ENCODE measurements around the gene LCN9. TPM values are rescaled to one million over a fixed set of nuclear protein-coding genes. Genes with fewer than 3 reads are reported as not detected.

The LCN9 gene
- total RNA-seq, 4 donors from 2014 or later = not detected

Other genes starting within 250 kb of the LCN9 start
- 10 to 100 TPM; 21.5 to 26.5 (median 25.0) TPM for gene PPP1R26, start 183.5 kb upstream of the LCN9 start, total RNA-seq
- 100 to 1,000 TPM in 1 of 4 donors, 10 to 100 TPM in 3; 26.0 to 101 (median 53.6) TPM for gene MRPS2, start 162.6 kb upstream of the LCN9 start, total RNA-seq
- not detected for gene LCN1, start 141.9 kb upstream of the LCN9 start, total RNA-seq
- not detected for gene OBP2A, start 117.2 kb upstream of the LCN9 start, total RNA-seq
- gene PAEP, start 101.6 kb upstream of the LCN9 start, total RNA-seq = not detected
- not detected for gene GLT6D1, start 23.8 kb upstream of the LCN9 start, total RNA-seq
- not detected for gene SOHLH1, start 36.2 kb downstream of the LCN9 start, total RNA-seq
- under 1 TPM in 1 of 4 donors, not detected in 3; 0.14 TPM for gene KCNT1, start 38.9 kb downstream of the LCN9 start, total RNA-seq
- 10 to 100 TPM; 17.3 to 88.0 (median 23.8) TPM for gene CAMSAP1, start 244.2 kb downstream of the LCN9 start, total RNA-seq

Measured in transverse colon (tissue), 4 donors.